IPS DF 4.7 (cell line): ENCODE results near the gene GRIN1.
"Not testable (repeated sequence)": the region's sequence is repeated elsewhere in the genome, so short reads cannot be mapped to it uniquely, and the experiment has no call there.

Experiments
- DNase-seq: peaks from one replicate; pipeline ENCODE4 v3.0.0-alpha.2; 2013; ENCODE audit warnings: low spot score; ENCODE audit errors: extremely low read depth

GRIN1 gene

GRCh38 chr9:137111788-137112563 lies 27.0 kb upstream of the GRIN1 start:
- no peak for DNase-seq

- no peak for DNase-seq
These were observed 26.2 kb upstream of the GRIN1 start for GRCh38 chr9:137112564-137113384.

DNA sequence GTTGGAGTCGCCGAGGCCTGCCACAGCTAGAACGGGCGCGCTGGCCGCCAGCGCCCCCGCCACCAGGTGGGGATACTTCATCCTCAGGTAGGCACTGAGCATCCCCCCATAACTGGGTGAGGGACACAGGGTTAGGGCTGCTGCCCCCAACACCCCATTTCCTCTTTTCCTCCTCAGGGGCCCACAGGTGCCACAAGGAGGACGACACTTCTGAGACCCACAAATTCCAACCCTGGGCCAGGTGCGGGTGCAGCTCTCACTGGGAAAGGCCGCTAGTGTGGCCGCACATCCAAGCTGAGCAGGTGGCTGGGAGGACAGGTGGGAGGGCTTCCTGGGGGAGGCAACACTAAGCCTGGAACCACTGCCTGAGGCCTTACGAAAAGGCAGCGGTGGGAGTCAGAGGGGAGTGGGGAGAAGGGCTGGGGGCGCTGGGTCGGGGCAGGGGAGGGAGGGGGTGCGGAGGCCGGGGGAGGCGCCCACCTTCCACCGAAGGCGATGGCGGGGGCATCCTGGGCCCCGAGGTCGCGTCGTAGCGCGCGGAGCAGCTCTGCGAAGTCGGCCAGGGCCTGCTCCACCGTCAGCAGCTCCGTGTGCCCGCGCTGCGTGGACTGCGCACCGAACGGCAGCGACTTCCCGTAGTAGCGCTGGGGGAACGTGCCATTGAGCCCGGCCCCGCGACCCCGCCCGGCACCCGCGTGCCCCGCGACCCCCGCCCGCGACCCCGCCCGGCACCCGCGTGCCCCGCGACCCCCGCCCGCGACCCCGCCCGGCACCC lies 25.4 kb upstream of the GRIN1 start:
- no peak for DNase-seq

- DNase-seq, result no peak
These were observed 24.7 kb upstream of the GRIN1 start for GRCh38 chr9:137114220-137114612.

DNA sequence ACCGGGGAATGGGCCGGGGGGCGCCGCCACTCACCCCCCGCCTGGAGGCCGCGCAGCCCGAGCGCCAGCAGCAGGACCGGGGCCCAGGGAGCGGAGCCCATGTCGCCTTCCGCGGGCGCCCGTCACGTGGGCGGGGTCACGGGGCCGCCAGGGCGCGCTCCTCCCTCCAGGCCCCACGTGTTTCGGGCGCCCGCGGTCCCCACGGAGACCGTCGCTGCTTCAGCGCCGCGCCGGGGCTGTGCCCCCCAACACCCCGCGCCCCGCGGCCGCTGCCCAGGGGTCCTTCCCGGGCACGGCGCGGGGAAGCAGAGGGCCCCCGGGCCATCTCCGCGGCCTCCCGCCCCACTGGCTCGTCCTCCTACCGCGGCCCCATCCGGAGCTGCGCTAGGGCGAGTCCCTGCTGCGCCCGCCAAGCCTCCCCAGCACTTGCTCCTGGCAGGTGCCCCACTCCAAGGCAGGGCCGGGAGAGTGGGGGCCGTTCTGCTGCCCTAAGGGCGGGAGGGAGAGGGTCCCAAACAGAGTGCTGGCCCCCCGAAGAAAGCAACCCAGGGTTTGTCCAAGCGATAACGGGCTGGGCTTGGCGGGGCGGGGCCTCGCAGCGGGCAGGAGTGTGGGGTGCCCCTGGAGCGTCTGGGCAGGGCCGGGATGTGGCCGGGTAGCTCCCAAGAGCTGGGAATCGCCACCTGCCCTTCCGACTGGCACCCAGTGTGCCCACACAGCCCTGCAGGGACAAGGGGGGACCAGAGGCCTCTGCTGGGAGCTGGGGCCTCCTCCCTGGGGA lies 24.2 kb upstream of the GRIN1 start, which contains the start of gene DPP7:
TSS of gene DPP7 (minus strand) at position 121 of the 781 bp plus-strand sequence. CDS start at position 101, 20 bp downstream.
- DNase-seq, result no peak

DNA sequence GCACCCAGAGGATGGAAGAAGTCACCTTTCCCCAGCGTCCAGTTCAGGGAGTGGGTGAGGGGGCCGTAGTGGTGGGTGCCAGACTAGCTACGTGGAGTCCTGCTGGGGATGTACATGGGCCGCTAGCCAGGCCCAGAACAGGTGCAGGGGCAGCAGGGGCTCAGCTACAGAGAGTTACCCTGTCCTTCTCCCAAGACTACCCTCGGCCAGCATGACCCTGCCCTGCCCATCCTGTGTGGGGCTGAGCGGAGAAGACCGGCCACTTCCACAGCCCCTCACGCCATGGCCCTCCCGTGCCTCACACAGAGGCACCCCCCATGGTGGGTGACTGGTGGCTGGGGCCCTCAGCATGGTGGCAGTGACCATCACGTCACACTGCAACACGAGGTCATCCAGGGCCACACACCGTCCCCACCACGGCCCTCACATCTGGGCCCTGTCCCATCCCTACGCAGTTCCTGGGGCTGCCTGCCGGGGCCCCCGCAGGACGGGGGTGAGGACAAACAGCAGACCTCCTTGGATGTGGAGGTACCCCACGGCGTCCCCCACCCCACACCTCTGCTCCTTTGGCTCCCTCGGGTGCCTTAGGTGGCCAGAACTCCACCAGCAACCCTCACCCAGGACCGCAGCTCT lies 23.4 kb upstream of the GRIN1 start:
- no peak for DNase-seq

- no peak for DNase-seq
These were observed 22.9 kb upstream of the GRIN1 start for GRCh38 chr9:137116027-137116507.

DNA sequence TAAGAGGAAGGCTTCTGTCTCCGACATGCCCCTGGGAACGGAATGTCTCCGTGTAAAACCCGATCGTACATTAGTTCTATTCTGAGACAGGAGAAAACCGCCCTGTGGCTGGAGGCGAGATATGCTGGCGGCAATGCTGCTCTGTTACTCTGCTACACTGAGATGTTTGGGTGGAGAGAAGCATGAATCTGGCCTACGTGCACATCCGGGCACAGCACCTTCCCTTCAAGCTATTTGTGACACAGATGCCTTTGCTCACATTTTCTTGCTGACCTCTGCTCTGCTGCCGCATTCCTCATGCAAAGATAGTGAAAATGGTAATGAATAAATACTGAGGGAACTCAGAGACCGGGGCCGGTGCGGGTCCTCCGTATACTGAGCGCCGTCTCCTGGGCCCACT lies 22.2 kb upstream of the GRIN1 start:
- no peak for DNase-seq

- DNase-seq, result no peak
These were observed 21.7 kb upstream of the GRIN1 start for GRCh38 chr9:137117269-137117731.

DNA sequence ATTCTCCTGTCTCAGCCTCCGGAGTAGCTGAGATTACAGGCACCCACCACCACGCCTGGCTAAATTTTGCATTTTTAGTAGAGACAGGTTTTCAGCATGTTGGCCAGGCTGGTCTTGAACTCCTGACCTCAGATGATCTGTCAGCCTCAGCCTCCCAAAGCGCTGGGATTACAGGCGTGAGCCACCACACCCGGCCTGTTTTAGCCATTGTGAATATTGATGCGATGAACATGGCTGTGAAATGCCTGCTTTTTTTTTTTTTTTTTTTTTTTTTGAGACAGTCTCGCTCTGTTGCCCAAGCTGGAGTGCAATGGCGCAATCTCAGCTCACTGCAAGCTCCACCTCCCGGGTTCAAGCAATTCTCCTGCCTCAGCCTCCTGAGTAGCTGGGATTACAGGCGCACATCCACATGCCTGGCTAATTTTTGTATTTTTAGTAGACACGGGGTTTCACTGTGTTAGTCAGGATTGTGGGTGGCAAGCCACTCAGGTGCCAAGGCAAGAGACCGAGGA lies 20.8 kb upstream of the GRIN1 start:
- DNase-seq, result not testable (repeated sequence)

GRCh38 chr9:137121927-137122795 lies 16.8 kb upstream of the GRIN1 start:
- not testable (repeated sequence) for DNase-seq

DNA sequence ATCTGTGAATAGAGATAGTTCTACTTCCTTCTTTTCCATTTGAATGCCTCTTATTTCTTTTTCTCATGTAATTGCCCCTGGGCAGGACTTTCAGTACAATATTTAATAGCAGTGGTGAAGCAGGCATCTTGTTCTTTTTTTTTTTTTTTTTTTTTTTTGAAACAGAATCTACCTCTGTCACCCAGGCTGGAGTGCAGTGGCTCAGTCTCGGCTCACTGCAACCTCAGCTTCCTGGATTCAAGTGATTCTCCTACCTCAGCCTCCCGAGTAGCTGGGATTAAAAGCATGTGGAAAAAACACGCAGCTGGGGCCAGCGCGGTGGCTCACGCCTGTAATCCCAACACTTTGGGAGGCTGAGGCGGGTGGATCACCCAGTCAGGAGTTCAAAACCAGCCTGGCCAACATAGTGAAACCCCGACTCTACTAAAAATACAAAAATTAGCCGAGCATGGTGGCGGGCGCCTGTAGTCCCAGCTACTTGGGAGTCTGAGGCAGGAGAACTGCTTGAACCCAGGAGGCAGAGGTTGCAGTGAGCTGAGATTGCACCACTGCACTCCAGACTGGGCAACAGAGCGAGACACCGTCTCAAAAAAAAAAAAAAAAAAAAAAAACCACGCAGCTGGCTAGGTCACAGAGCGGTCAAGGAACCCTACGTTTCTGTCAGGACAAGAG lies 16.0 kb upstream of the GRIN1 start:
- DNase-seq, result not testable (repeated sequence)

DNA sequence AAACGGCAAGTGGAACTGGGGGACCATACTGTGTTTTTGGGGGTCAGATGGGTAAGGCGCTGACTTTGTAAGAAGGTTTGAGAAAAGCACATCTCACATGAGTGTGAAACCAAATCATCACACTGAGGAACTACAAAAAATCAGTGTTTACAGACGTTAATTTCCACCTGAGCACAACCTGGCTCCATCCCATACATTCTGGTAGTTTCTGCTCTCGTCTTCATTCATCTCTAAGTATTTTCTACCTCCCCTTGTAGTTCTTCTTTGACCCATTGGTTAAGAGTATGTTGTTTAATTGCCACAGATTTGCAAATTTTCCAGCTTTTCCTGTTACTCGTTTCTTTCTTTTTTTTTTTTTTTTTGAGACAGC lies 15.5 kb upstream of the GRIN1 start:
- DNase-seq, result no peak

GRCh38 chr9:137123952-137124462 lies 14.9 kb upstream of the GRIN1 start:
- not testable (repeated sequence) for DNase-seq

GRCh38 chr9:137126786-137127185 lies 12.2 kb upstream of the GRIN1 start:
- no peak for DNase-seq

DNA sequence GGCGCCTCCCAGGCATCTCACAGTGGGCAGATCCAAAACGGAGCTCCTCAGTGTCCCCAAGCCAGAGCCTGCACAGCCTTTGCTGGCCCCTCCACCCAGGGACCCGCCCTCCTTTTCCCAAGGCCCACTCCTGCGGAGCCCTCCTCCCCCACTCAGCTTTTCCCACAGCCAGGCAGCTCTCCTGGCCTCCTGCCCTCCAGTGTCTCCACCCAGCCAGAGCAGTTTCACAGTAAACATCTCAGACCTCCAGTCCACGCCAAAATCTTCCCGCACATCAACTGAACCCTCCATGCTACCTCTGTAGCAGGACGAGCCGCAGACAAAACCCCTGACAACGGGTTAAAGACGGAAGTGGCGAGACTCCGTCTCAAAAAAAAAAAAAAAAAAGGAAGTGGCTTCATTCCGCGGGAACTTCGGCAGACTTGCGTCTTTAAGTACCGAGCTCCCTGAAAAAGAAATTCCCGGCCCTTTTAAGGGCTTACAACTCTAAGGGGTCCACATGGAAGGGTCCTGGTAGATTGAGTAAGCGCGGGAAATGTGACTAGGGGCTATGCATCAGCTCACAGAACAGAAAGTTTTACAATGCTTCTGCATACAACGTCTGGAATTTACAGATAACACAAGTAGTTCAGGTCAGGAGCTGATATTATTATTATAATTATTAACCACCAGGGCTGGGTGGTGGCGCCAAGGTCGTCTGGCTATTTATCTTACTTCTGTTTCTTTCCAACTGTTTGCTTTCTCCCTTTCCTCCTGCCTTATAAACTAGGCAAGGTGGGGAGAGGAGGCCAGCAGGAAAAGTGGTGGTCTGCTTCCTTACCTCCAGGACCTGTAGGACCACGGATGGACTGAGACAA lies 11.4 kb upstream of the GRIN1 start:
- no peak for DNase-seq

DNA sequence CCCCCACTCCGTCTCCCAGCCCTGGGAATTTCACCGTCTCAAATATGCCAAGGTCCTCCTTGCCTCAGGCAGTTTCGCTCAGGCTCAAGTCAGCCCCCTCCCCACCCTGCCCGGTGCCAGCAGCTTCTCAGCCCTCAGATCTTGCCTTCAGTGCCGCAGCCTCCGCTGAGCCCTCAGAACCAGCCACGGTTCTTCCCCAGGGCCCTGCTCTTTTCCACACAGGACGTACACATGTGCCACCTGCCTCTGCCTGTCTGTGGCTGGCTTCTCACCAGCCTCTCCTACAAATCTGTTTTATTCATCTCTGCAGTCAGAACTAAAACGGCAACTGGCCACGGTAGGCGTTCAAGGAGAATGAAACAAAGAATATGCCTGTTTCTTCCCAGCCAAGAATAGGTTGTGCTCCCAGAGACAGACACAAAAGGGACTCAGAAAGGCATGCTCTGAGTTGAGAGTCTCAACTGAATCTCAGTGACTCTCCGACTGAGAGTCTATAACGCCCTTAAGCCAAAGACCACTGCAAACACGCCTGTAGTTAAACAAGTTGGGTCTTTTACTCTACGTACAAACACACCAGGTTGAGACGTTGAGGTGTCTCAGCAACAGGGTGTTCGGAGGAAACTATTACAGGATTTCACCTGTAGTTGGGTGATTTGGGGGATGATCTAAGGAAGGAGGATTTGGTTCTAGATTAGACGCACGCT lies 10.6 kb upstream of the GRIN1 start:
- no peak for DNase-seq
